Loucy (cell line): ENCODE data around the gene BRD4.
A peak's percentile ranks its signal among the peaks of the same experiment; 100 is the strongest.

Experiments
- H2AFZ ChIP-seq: fragments of 200-600 bp; sonication (generic); 2 replicates; pipeline ENCODE4 v1.6.0; 2016; ENCODE audit warnings: antibody characterized with exemption, mild to moderate bottlenecking, low read length, moderate library complexity
- H3F3A ChIP-seq: fragments of 200-600 bp; 2 replicates; pipeline ENCODE4 v1.6.0; 2016; ENCODE audit warnings: antibody characterized with exemption, low read depth, mild to moderate bottlenecking
- H3K27me3 ChIP-seq: fragments of 200-600 bp; sonication (generic); 2 replicates; pipeline ENCODE4 v1.6.1; 2014; ENCODE audit warnings: low read length, mild to moderate bottlenecking; ENCODE audit not compliant: insufficient read depth, poor library complexity, severe bottlenecking
- H3K36me3 ChIP-seq: fragments of 200-600 bp; sonication (generic); 2 replicates; pipeline ENCODE4 v1.6.1; 2016; ENCODE audit warnings: low read length; ENCODE audit not compliant: insufficient read depth
- H3K4me1 ChIP-seq: fragments of 200-600 bp; sonication (generic); 2 replicates; pipeline ENCODE4 v1.5.1; 2014; ENCODE audit warnings: low read length, mild to moderate bottlenecking; ENCODE audit not compliant: insufficient read depth, poor library complexity, severe bottlenecking
- H3K4me2 ChIP-seq: fragments of 200-600 bp; sonication (generic); 2 replicates; pipeline ENCODE4 v1.6.0; 2014; ENCODE audit warnings: antibody characterized with exemption, low read length, low read depth, mild to moderate bottlenecking; ENCODE audit not compliant: poor library complexity, severe bottlenecking
- H3K4me3 ChIP-seq: fragments of 200-600 bp; sonication (generic); 2 replicates; pipeline ENCODE4 v1.5.1; 2014; ENCODE audit warnings: low read length, mild to moderate bottlenecking, mixed read lengths; ENCODE audit not compliant: poor library complexity, severe bottlenecking
- H3K79me2 ChIP-seq: fragments of 200-600 bp; sonication (generic); 2 replicates; pipeline ENCODE4 v1.6.1; 2014; ENCODE audit warnings: low read length; ENCODE audit not compliant: insufficient read depth
- H3K9ac ChIP-seq: fragments of 200-600 bp; sonication (generic); 2 replicates; pipeline ENCODE4 v1.6.0; 2014; ENCODE audit warnings: mild to moderate bottlenecking, low read depth, low read length, moderate library complexity; ENCODE audit not compliant: poor library complexity, severe bottlenecking
- H3K9me2 ChIP-seq: fragments of 200-600 bp; sonication (generic); replicated peaks from 2 replicates; pipeline ENCODE4 v1.6.1; 2016; ENCODE audit warnings: low read depth, low read length, mixed read lengths
- H3K9me3 ChIP-seq: fragments of 200-600 bp; sonication (generic); 2 replicates; pipeline ENCODE4 v1.6.1; 2014; ENCODE audit warnings: mild to moderate bottlenecking, antibody characterized with exemption, low read length, low read depth; ENCODE audit not compliant: insufficient read depth
- H4K20me1 ChIP-seq: fragments of 200-600 bp; sonication (generic); 2 replicates; pipeline ENCODE4 v1.6.0; 2014; ENCODE audit warnings: antibody characterized with exemption, low read length, mild to moderate bottlenecking; ENCODE audit not compliant: insufficient read depth, poor library complexity, severe bottlenecking
- EZH2phosphoT487 ChIP-seq: fragments of 200-600 bp; IDR thresholded peaks from 2 replicates; pipeline ENCODE4 v1.6.1; 2018; ENCODE audit warnings: antibody characterized with exemption, mild to moderate bottlenecking, moderate library complexity, borderline replicate concordance
- TF ChIP-seq, protein P1 (sequence below): fragments of 200-600 bp; sonication (generic); conservative IDR thresholded peaks from 2 replicates; pipeline ENCODE4 v1.5.1; 2014; ENCODE audit warnings: mild to moderate bottlenecking, antibody characterized with exemption, low read length

BRD4 gene

GRCh38 chr19:15279326-15279904 lies 52.9 kb downstream of the BRD4 start:
- H3K4me1 ChIP-seq = peaks cover 21% of the 10 kb centered on the region
- no peak overlapping the region for H3K9ac ChIP-seq
- H3K9me2 ChIP-seq = no peaks in the 10 kb centered on the region
- peaks cover 100% of the 10 kb centered on the region for H4K20me1 ChIP-seq
- H3K4me2 ChIP-seq = peak overlapping the region; percentile 20
- peaks cover 100% of the 10 kb centered on the region for H3K79me2 ChIP-seq
- H2AFZ ChIP-seq = no peak overlapping the region
- peaks cover 10% of the 10 kb centered on the region; the same call in 1 of the 2 replicates for H3K36me3 ChIP-seq
- H3F3A ChIP-seq = no peaks in the 10 kb centered on the region
- TF ChIP-seq, protein P1, sequence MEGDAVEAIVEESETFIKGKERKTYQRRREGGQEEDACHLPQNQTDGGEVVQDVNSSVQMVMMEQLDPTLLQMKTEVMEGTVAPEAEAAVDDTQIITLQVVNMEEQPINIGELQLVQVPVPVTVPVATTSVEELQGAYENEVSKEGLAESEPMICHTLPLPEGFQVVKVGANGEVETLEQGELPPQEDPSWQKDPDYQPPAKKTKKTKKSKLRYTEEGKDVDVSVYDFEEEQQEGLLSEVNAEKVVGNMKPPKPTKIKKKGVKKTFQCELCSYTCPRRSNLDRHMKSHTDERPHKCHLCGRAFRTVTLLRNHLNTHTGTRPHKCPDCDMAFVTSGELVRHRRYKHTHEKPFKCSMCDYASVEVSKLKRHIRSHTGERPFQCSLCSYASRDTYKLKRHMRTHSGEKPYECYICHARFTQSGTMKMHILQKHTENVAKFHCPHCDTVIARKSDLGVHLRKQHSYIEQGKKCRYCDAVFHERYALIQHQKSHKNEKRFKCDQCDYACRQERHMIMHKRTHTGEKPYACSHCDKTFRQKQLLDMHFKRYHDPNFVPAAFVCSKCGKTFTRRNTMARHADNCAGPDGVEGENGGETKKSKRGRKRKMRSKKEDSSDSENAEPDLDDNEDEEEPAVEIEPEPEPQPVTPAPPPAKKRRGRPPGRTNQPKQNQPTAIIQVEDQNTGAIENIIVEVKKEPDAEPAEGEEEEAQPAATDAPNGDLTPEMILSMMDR = no peak
- TF ChIP-seq EZH2phosphoT487 = no peak
- no peaks in the 10 kb centered on the region for H3K27me3 ChIP-seq
- no peaks in the 10 kb centered on the region for H3K9me3 ChIP-seq
- H3K4me3 ChIP-seq = no peak overlapping the region

GRCh38 chr19:15276620-15277215 lies 55.6 kb downstream of the BRD4 start:
- no peaks in the 10 kb centered on the region for H3K9me3 ChIP-seq
- no peak overlapping the region for H3K4me3 ChIP-seq
- peaks cover 100% of the 10 kb centered on the region for H3K79me2 ChIP-seq
- no peak overlapping the region for H3K4me2 ChIP-seq
- no peak overlapping the region for H3K9ac ChIP-seq
- no peaks in the 10 kb centered on the region for H3K9me2 ChIP-seq
- TF ChIP-seq, protein P1 = no peak
- TF ChIP-seq EZH2phosphoT487 = no peak
- H3F3A ChIP-seq = no peaks in the 10 kb centered on the region
- peaks cover 14% of the 10 kb centered on the region for H3K4me1 ChIP-seq
- H4K20me1 ChIP-seq = peaks cover 99% of the 10 kb centered on the region
- no peaks in the 10 kb centered on the region for H3K27me3 ChIP-seq
- H3K36me3 ChIP-seq = peaks cover 27% of the 10 kb centered on the region; the same call in 1 of the 2 replicates
- no peak overlapping the region for H2AFZ ChIP-seq

DNA sequence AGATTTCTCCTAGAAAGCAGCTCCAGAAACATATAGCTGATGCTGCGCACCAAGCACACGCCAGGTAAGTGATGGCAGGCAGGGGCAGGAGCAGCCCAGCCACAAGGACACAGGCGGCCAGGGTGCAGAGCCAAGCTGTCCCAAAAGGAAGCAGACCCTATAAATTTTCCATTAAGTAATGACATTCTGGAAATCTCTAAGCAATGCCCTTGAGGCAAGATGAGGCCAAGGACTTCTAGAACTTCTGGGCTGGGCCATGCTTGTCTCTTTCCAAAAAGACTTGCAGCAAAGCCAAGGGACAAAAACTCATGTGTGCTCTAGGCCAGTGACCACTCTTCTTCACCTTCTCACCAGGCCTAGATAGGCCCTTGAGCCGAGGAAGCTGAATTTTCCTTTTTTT lies 57.9 kb downstream of the BRD4 start:
- Histone ChIP-seq H2AFZ (no peak overlapping the region), H3K4me1 (peaks cover 7% of the 10 kb centered on the region), H3K9me2 (no peaks in the 10 kb centered on the region), H3F3A (no peaks in the 10 kb centered on the region), H3K9ac (no peak overlapping the region), H3K27me3 (no peaks in the 10 kb centered on the region), H3K79me2 (peaks cover 100% of the 10 kb centered on the region), H3K4me3 (no peak overlapping the region), H3K4me2 (no peak overlapping the region), H4K20me1 (peaks cover 98% of the 10 kb centered on the region), H3K36me3 (peaks cover 49% of the 10 kb centered on the region; the same call in 1 of the 2 replicates), H3K9me3 (no peaks in the 10 kb centered on the region)
- no peak for TF ChIP-seq EZH2phosphoT487
